Measurements from ENCODE around the gene CIAPIN1. TPM values are rescaled to one million over a fixed set of nuclear protein-coding genes. Genes with fewer than 3 reads are reported as not detected.

CIAPIN1 gene
- total and polyA plus RNA-seq, 8 donors = 48.6 to 87.7 (median 74.6) TPM

- Histone ChIP-seq H3K4me1 (peaks cover 50 to 60% of the 10 kb centered on the region in 2 donors), H3K27ac (peak overlapping the region; percentile 24 to 26), H3K4me3 (peak overlapping the region in 1 of 2 donors; percentile 44), H3K9me3 (no peaks in the 10 kb centered on the region), H3K36me3 (no peaks in the 10 kb centered on the region), H3K27me3 (peaks cover 0 to 12% of the 10 kb centered on the region in 2 donors)
- TF ChIP-seq CTCF (IDR thresholded peaks at IDR 0.05) = no peak
- DNase-seq (peak in 1 of 4 donors; percentile 63), ATAC-seq (peak; percentile 72)
- intact Hi-C loops (cut with DNase I) = no loop called here
Measured at GRCh38 chr16:57479976-57480753, 33.0 kb upstream of the CIAPIN1 start.

DNA sequence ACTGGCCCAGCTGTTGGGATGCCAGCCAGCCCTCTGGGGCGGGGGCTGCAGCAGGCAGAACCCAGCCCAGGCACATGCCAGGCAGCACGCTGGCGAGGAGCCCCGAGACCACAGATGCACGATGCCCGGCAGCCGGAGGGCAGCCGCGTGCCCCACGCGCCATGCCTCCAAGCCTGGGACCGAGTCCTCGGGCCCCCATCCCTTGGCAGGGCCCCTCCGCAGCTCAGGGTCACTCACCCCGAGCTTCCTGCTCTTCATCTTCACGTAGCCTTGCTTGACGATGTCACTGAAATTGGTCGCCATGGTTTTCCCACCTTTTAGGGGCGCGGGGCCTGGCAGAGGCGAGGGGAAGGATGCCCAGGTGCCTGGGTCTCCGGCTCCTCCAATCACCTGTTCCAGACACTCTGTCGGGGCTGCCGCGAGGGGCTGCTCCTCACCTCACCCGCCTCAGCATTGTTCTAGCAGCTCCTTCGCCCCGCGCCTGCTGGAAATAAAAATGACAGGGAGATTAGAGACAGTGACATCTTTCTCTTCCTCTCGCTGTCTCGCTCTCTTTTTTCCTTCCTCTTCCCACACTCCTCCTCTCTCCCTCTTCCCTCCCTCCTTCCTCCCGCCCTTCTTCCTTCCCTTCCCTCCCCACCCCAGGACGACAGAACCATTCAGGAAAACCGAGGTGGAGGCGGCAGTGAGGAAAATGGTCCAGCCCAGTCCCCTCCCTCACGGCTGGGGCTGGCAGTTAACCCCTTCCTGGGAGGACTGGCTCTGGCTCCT, 32.2 kb upstream of the CIAPIN1 start:
- ATAC-seq = peak; percentile 12
- Histone ChIP-seq H3K4me1 (peaks cover 43 to 54% of the 10 kb centered on the region in 2 donors), H3K27me3 (peaks cover 0 to 8% of the 10 kb centered on the region in 2 donors), H3K36me3 (peaks cover 0 to 8% of the 10 kb centered on the region in 2 donors), H3K4me3 (peak overlapping the region; percentile 29 to 44), H3K9me3 (no peaks in the 10 kb centered on the region), H3K27ac (peak overlapping the region; percentile 19 to 24)
- peak in 1 of 4 donors; percentile 44 for DNase-seq
- no peak for TF ChIP-seq CTCF (IDR thresholded peaks at IDR 0.05)
- intact Hi-C loops (cut with DNase I) = no loop called here

DNA sequence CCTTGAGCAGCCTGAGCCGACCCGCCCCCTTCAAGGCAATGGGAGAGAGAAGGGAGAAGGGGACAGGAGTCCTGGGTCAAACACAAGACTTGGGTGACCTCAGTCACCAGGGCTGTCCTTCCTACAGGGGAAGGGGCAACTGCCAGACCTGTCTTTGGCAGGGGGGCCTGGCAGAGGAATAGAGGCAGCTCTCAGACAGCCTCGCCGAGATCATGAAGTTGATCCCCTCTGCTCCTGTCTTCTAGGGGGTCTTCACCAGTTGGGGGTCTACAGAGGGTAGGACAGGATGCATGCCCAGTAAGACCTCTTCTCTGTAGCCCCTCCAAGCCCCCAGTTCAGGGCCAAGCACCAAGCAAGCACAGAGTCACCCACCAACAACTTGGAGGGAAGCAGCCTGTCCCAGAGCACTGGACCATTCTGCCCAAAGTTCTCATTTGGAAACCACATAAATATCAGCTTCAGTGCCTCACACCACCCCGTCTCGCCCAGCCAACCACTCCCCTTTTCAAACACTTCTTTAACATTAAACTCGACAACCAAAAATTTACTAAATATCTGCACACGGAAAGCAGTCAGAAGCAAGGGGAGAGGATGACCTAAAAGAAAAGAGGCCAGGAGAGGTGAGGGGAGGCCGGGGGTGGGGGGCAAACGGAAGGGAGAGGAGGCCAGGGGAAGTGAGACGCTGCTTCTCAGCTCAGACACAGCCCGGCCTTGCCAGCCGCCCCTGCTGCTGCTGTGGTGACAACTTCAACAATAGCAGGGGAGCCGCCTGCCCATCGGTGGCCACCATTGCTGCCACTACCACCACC, 31.4 kb upstream of the CIAPIN1 start:
- Histone ChIP-seq H3K36me3 (peaks cover 0 to 16% of the 10 kb centered on the region in 2 donors), H3K27me3 (peaks cover 0 to 8% of the 10 kb centered on the region in 2 donors), H3K4me3 (peak overlapping the region; percentile 29 to 44), H3K27ac (peak overlapping the region; percentile 19 to 24), H3K4me1 (peaks cover 43 to 54% of the 10 kb centered on the region in 2 donors), H3K9me3 (no peaks in the 10 kb centered on the region)
- intact Hi-C loops (cut with DNase I) = no loop called here
- ATAC-seq (no peak), DNase-seq (no peak)
- no peak for TF ChIP-seq CTCF (IDR thresholded peaks at IDR 0.05)

DNA sequence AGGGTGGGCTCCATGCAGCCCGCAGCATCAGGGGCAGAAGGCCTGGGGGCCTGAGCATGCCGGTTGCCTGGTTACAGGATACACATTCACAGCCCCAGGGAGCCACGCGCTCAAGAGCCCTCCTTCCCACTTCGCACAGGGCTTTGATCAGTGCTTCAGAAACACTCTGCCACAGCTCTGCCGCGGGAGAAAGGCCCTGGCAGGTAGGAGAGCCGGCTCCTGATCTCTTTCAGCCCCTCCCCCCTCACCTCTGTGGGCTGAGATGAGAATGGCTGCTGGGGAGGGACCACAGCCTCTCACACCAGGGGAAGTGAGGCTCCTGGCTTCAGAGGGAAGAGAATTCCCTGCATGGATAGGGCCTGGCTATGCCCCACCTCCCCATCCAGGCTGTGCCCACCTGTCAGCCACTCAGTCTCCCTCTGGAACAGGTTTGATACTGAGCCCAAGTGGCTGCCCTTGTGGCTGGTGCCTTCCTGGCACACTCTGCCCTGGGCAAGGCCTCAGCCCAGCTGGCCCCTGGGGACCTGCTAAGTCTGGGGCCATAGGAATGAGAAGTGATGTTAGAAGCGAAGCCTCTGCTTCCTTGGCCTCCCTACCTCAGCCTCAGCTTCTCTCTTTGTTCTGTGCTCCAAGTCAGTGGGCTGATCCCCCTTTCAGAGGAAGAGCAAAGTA, 30.5 kb upstream of the CIAPIN1 start:
- intact Hi-C loops (cut with DNase I) = no loop called here
- Histone ChIP-seq H3K27me3 (peaks cover 0 to 8% of the 10 kb centered on the region in 2 donors), H3K4me1 (peaks cover 43 to 54% of the 10 kb centered on the region in 2 donors), H3K27ac (no peak overlapping the region), H3K9me3 (no peaks in the 10 kb centered on the region), H3K4me3 (no peak overlapping the region), H3K36me3 (peaks cover 0 to 24% of the 10 kb centered on the region in 2 donors)
- no peak for TF ChIP-seq CTCF (IDR thresholded peaks at IDR 0.05)
- DNase-seq (peak in 1 of 4 donors; percentile 51), ATAC-seq (peak; percentile 45)

Measured in left lung (tissue), 10 donors.